Bronchial epithelial cell (primary cell): ENCODE data around the gene ANO1. TPM values are rescaled to one million over a fixed set of nuclear protein-coding genes. Genes with fewer than 3 reads are reported as not detected.

Experiments
- DNase-seq: peaks from one replicate; pipeline ENCODE4 v3.0.0-alpha.2; 2010; ENCODE audit warnings: low read depth
- FAIRE-seq: peaks from 2 replicates; lab custom pipeline; 2011; peaks lifted over from hg19 to GRCh38; lab: Jason Lieb, UNC
- H3K27me3 ChIP-seq: 2 replicates; pipeline ENCODE4 v1.5.1; 2011; ENCODE audit warnings: low read length; ENCODE audit not compliant: control insufficient read depth, insufficient read depth
- H3K36me3 ChIP-seq: 2 replicates; pipeline ENCODE4 v1.5.1; 2011; ENCODE audit warnings: low read length; ENCODE audit not compliant: control insufficient read depth, insufficient read depth
- H3K4me3 ChIP-seq: 2 replicates; pipeline ENCODE4 v1.5.1; 2011; ENCODE audit warnings: mild to moderate bottlenecking, low read depth, low read length, control low read depth
- total RNA-seq: library from RNA; depleted of rRNA; stranded (reverse); fragments of >200 nt; gene quantifications from 2 replicates; pipeline ENCODE4 v1.2.1, GENCODE V29; 2014
- TF ChIP-seq, protein P1 (sequence below): IDR thresholded peaks from 2 replicates; pipeline ENCODE4 v1.5.1; 2011; ENCODE audit warnings: mild to moderate bottlenecking, moderate library complexity, low read length, control low read depth, inconsistent platforms; ENCODE audit not compliant: insufficient read depth, severe bottlenecking

ANO1 gene
- total RNA-seq, 1 donor from 2014 or later = 1.3 TPM

DNA sequence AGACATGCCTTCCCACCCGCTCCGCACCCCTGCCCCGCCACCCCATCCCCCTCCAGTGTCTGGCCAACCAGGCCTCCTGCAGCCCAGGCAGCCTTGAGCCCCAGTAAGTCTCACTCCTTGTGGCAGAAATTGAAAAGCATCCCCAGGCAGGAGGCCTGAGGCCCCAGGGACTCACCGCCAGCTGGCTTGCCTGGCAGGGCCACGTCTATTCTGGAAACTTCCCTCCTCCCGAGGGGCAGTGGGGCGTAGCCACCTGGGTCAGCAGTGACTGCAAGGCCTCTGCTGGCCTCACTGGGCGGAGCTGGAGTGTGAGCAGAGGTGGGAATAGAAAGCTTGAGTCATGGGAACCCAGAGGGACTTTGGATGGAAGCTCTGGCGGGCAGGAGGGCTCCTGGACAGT is 26.3 kb downstream of the ANO1 start:
- Histone ChIP-seq H3K4me3 (no peak overlapping the region), H3K36me3 (no peaks in the 10 kb centered on the region), H3K27me3 (no peaks in the 10 kb centered on the region)
- TF ChIP-seq, protein P1, sequence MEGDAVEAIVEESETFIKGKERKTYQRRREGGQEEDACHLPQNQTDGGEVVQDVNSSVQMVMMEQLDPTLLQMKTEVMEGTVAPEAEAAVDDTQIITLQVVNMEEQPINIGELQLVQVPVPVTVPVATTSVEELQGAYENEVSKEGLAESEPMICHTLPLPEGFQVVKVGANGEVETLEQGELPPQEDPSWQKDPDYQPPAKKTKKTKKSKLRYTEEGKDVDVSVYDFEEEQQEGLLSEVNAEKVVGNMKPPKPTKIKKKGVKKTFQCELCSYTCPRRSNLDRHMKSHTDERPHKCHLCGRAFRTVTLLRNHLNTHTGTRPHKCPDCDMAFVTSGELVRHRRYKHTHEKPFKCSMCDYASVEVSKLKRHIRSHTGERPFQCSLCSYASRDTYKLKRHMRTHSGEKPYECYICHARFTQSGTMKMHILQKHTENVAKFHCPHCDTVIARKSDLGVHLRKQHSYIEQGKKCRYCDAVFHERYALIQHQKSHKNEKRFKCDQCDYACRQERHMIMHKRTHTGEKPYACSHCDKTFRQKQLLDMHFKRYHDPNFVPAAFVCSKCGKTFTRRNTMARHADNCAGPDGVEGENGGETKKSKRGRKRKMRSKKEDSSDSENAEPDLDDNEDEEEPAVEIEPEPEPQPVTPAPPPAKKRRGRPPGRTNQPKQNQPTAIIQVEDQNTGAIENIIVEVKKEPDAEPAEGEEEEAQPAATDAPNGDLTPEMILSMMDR = no peak
- DNase-seq = no peak
- no peak for FAIRE-seq

- no peaks in the 10 kb centered on the region for H3K27me3 ChIP-seq
- no peak for FAIRE-seq
- no peaks in the 10 kb centered on the region for H3K36me3 ChIP-seq
- no peak for DNase-seq
- TF ChIP-seq, protein P1 = no peak
- no peak overlapping the region for H3K4me3 ChIP-seq
Measured at GRCh38 chr11:70104961-70105360, 26.8 kb downstream of the ANO1 start.

DNA sequence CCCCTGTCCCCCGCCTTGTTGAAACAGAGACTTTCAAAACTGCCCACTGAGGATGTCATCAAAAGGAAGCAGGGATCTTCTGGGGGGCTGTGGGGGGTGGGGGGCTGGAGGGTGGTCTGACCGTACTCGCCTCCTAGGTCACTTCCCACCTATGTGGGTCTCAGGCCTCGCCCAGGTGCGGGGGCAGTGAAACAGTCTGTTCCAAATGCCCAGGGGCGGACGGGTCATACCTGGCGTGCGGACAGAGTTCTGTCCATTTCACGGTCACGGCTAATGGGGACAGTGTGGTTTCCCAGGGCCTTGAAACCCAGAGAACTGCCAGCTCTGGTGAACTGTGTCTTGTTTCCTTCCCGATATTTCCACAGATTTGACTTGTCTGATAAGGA is 27.2 kb downstream of the ANO1 start:
- DNase-seq (no peak), FAIRE-seq (no peak)
- Histone ChIP-seq H3K4me3 (no peak overlapping the region), H3K36me3 (no peaks in the 10 kb centered on the region), H3K27me3 (no peaks in the 10 kb centered on the region)
- TF ChIP-seq, protein P1 = no peak

DNA sequence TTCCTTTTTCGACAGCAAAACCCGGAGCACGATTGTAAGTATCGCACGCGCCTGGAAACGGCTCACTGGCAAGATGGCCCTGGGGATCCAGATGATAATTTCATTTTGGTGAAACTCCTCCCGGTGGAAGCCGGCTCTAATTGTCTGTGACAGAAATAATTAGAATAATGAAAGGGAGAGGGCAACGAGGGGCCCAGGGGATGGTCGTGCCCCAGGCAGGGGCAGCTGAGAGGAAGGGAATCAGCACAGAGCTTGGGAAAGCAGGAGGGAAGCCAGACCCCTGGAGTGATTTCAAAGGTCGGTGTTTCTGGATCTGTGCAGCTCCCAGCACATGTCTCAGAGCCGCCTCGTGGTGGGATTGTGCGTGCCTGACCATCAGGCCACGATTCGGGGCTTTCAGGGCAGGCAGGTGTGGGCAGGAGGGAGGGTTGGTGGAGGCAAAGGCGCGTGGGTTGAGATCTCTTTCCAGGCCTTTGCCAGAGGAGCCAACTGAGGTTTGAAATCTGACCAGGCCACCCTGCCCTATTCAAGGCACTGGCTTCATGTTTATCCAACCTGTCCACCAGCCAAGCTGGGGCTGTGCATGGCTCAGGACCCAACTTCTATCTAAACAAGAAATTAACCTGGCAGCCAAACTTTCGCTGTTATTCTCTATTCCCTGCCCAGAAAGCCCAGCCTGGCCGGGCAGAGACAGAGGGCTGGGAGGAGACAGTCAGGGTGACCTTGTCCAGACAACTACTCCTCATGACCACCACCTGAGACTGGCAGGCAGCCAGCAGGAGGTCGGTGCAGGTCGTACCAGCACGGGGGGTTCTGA is 27.8 kb downstream of the ANO1 start:
- TF ChIP-seq, protein P1 = no peak
- Histone ChIP-seq H3K27me3 (no peaks in the 10 kb centered on the region), H3K4me3 (no peak overlapping the region), H3K36me3 (no peaks in the 10 kb centered on the region)
- FAIRE-seq (no peak), DNase-seq (no peak)

DNA sequence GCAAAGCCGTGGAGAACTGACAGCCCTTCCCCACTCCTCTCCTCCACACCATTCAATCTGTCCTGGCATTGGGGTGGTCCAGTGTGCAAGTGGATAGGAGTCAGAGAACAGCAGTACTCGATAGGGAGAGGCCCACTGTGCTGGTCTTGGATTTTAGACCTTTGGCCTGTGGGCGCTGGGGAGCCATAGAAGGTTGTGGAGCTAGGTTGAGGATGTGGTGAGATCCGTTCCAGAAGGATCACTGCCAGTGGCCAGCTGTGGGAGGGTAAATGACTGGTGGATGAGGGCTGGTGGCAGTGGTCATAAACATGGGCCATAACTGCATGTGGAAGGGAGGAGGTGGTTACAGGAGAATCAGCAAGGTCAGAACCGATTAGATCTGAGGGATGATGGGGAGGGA is 28.6 kb downstream of the ANO1 start:
- H3K36me3 ChIP-seq = no peaks in the 10 kb centered on the region
- peak; percentile 23 for FAIRE-seq
- no peak overlapping the region for H3K4me3 ChIP-seq
- no peaks in the 10 kb centered on the region for H3K27me3 ChIP-seq
- TF ChIP-seq, protein P1 = no peak
- DNase-seq = no peak

- FAIRE-seq (no peak), DNase-seq (no peak)
- TF ChIP-seq, protein P1 = no peak
- H3K27me3 ChIP-seq = no peaks in the 10 kb centered on the region
- no peaks in the 10 kb centered on the region for H3K36me3 ChIP-seq
- no peak overlapping the region for H3K4me3 ChIP-seq
Measured at GRCh38 chr11:70107191-70107590, 29.1 kb downstream of the ANO1 start.
